ENCODE measurements around the gene TMC7. TPM values are rescaled to one million over a fixed set of nuclear protein-coding genes. Genes with fewer than 3 reads are reported as not detected.

The TMC7 gene
- total RNA-seq, 1 experiment from 2014 or later, result 1.6 TPM

Other genes with a start within 250 kb of the TMC7 start
- gene RPS15A, start 193.6 kb upstream of the TMC7 start, total RNA-seq (2014; rRNA removed; shearing (Covaris generic)), result 1,177 and 1,796 TPM in 2 replicates
- gene ARL6IP1, start 182.4 kb upstream of the TMC7 start, total RNA-seq (2014; rRNA removed; shearing (Covaris generic)), result 422 and 461 TPM in 2 replicates
- gene SMG1, start 57.5 kb upstream of the TMC7 start, total RNA-seq (2014; rRNA removed; shearing (Covaris generic)), result 18.6 and 25.6 TPM in 2 replicates
- gene COQ7, start 83.7 kb downstream of the TMC7 start, total RNA-seq (2014; rRNA removed; shearing (Covaris generic)), result 19.8 and 23.0 TPM in 2 replicates
- gene ITPRIPL2, start 130.0 kb downstream of the TMC7 start, total RNA-seq (2014; rRNA removed; shearing (Covaris generic)), result 14.5 and 15.9 TPM in 2 replicates
- 0.20 and 0.24 TPM in 2 replicates for gene SYT17, start 184.3 kb downstream of the TMC7 start, total RNA-seq (2014; rRNA removed; shearing (Covaris generic))

Measured in RPMI7951 (cell line).